ENCODE measurements around the gene LMBR1.
"Not testable (repeated sequence)": the region's sequence is repeated elsewhere in the genome, so short reads cannot be mapped to it uniquely, and the experiment has no call there.

The LMBR1 gene

GRCh38 chr7:156940421-156941122, 47.6 kb upstream of the LMBR1 start:
- no peak overlapping the region for H2AFZ ChIP-seq (ENCODE audit: low read depth, low read length, severe bottlenecking)
- no peak overlapping the region for H3K27ac ChIP-seq (ENCODE audit: low read depth, low read length)
- H3K9me2 ChIP-seq (replicated peaks; ENCODE audit: insufficient read depth, low read length): no peaks in the 10 kb centered on the region
- H3K36me3 ChIP-seq (ENCODE audit: low read length): no peaks in the 10 kb centered on the region
- no peak overlapping the region for H3K4me2 ChIP-seq (ENCODE audit: low read depth, low read length, poor library complexity, severe bottlenecking)
- H4K20me1 ChIP-seq (ENCODE audit: low read depth, low read length): no peaks in the 10 kb centered on the region
- H3K27me3 ChIP-seq (ENCODE audit: low read length): no peaks in the 10 kb centered on the region
- no peak for TF ChIP-seq EZH2phosphoT487 (conservative IDR thresholded peaks at IDR 0.05; ENCODE audit: low read length)
- no peak for TF ChIP-seq CTCF (IDR thresholded peaks at IDR 0.05; ENCODE audit: insufficient read depth, low read length, poor library complexity, severe bottlenecking)
- H3K4me3 ChIP-seq (ENCODE audit: insufficient read depth, low read length, poor library complexity, severe bottlenecking): no peak overlapping the region
- no peak overlapping the region for H3K9ac ChIP-seq (ENCODE audit: low read length)
- H3K79me2 ChIP-seq (ENCODE audit: insufficient read depth, low read length): no peaks in the 10 kb centered on the region
- no peaks in the 10 kb centered on the region for H3F3A ChIP-seq (ENCODE audit: insufficient read depth)
- H3K9me3 ChIP-seq (ENCODE audit: insufficient read depth, low read length): no peaks in the 10 kb centered on the region

GRCh38 chr7:156936766-156937165, 43.8 kb upstream of the LMBR1 start:
- not testable (repeated sequence) for H3K9me3 ChIP-seq (ENCODE audit: insufficient read depth, low read length); H3K36me3 ChIP-seq (ENCODE audit: low read length); H3K4me3 ChIP-seq (ENCODE audit: insufficient read depth, low read length, poor library complexity, severe bottlenecking); H3K9ac ChIP-seq (ENCODE audit: low read length); H4K20me1 ChIP-seq (ENCODE audit: low read depth, low read length); H3K27me3 ChIP-seq (ENCODE audit: low read length); H3K4me2 ChIP-seq (ENCODE audit: low read depth, low read length, poor library complexity, severe bottlenecking); H2AFZ ChIP-seq (ENCODE audit: low read depth, low read length, severe bottlenecking); H3K79me2 ChIP-seq (ENCODE audit: insufficient read depth, low read length); H3K27ac ChIP-seq (ENCODE audit: low read depth, low read length); H3F3A ChIP-seq (ENCODE audit: insufficient read depth); H3K9me2 ChIP-seq (replicated peaks; ENCODE audit: insufficient read depth, low read length)

- H3K9me3 ChIP-seq (ENCODE audit: insufficient read depth, low read length): no peaks in the 10 kb centered on the region
- TF ChIP-seq EZH2phosphoT487 (conservative IDR thresholded peaks at IDR 0.05; ENCODE audit: low read length) (no peak), CTCF (IDR thresholded peaks at IDR 0.05; ENCODE audit: insufficient read depth, low read length, poor library complexity, severe bottlenecking) (no peak)
- H3K36me3 ChIP-seq (ENCODE audit: low read length): no peaks in the 10 kb centered on the region
- H3K4me2 ChIP-seq (ENCODE audit: low read depth, low read length, poor library complexity, severe bottlenecking): no peak overlapping the region
- no peaks in the 10 kb centered on the region for H3K27me3 ChIP-seq (ENCODE audit: low read length)
- no peak overlapping the region for H3K9ac ChIP-seq (ENCODE audit: low read length)
- no peak overlapping the region for H3K4me3 ChIP-seq (ENCODE audit: insufficient read depth, low read length, poor library complexity, severe bottlenecking)
- no peaks in the 10 kb centered on the region for H3K9me2 ChIP-seq (replicated peaks; ENCODE audit: insufficient read depth, low read length)
- H3K27ac ChIP-seq (ENCODE audit: low read depth, low read length): no peak overlapping the region
- no peaks in the 10 kb centered on the region for H3K79me2 ChIP-seq (ENCODE audit: insufficient read depth, low read length)
- H2AFZ ChIP-seq (ENCODE audit: low read depth, low read length, severe bottlenecking): no peak overlapping the region
- H4K20me1 ChIP-seq (ENCODE audit: low read depth, low read length): no peaks in the 10 kb centered on the region
- H3F3A ChIP-seq (ENCODE audit: insufficient read depth): no peaks in the 10 kb centered on the region
Measured at GRCh38 chr7:156935250-156935649, 42.3 kb upstream of the LMBR1 start.

GRCh38 chr7:156932006-156932405, 39.0 kb upstream of the LMBR1 start:
- H3K4me2 ChIP-seq (ENCODE audit: low read depth, low read length, poor library complexity, severe bottlenecking): no peak overlapping the region
- no peak for TF ChIP-seq CTCF (IDR thresholded peaks at IDR 0.05; ENCODE audit: insufficient read depth, low read length, poor library complexity, severe bottlenecking)
- TF ChIP-seq EZH2phosphoT487 (conservative IDR thresholded peaks at IDR 0.05; ENCODE audit: low read length): no peak
- H3K27me3 ChIP-seq (ENCODE audit: low read length): no peaks in the 10 kb centered on the region
- no peak overlapping the region for H3K9ac ChIP-seq (ENCODE audit: low read length)
- H3K4me3 ChIP-seq (ENCODE audit: insufficient read depth, low read length, poor library complexity, severe bottlenecking): no peak overlapping the region
- H4K20me1 ChIP-seq (ENCODE audit: low read depth, low read length): no peaks in the 10 kb centered on the region
- no peaks in the 10 kb centered on the region for H3K36me3 ChIP-seq (ENCODE audit: low read length)
- no peaks in the 10 kb centered on the region for H3K9me2 ChIP-seq (replicated peaks; ENCODE audit: insufficient read depth, low read length)
- H3K9me3 ChIP-seq (ENCODE audit: insufficient read depth, low read length): no peaks in the 10 kb centered on the region
- no peaks in the 10 kb centered on the region for H3F3A ChIP-seq (ENCODE audit: insufficient read depth)
- no peaks in the 10 kb centered on the region for H3K79me2 ChIP-seq (ENCODE audit: insufficient read depth, low read length)
- H3K27ac ChIP-seq (ENCODE audit: low read depth, low read length): no peak overlapping the region
- H2AFZ ChIP-seq (ENCODE audit: low read depth, low read length, severe bottlenecking): no peak overlapping the region
